Astrocyte of the spinal cord (primary cell): ENCODE results near the gene CRB1.

Source experiments
- DNase-seq: peaks from one replicate; pipeline ENCODE4 v3.0.0; 2011; ENCODE audit warnings: low read depth, low spot score
- H3K4me3 ChIP-seq: 2 replicates; pipeline ENCODE4 v1.5.1; 2011; ENCODE audit warnings: low read depth, mild to moderate bottlenecking, low read length, moderate library complexity
- CTCF ChIP-seq: IDR thresholded peaks from 2 replicates; pipeline ENCODE4 v1.5.1; 2012; ENCODE audit warnings: low read depth, mild to moderate bottlenecking, low read length, inconsistent platforms
- in situ Hi-C: cut with HindIII; loops from 2 replicates; pipeline ENCODE4 v1.10.0; 2017; ENCODE audit warnings: low sequenced_read_pairs

CRB1 gene

DNA sequence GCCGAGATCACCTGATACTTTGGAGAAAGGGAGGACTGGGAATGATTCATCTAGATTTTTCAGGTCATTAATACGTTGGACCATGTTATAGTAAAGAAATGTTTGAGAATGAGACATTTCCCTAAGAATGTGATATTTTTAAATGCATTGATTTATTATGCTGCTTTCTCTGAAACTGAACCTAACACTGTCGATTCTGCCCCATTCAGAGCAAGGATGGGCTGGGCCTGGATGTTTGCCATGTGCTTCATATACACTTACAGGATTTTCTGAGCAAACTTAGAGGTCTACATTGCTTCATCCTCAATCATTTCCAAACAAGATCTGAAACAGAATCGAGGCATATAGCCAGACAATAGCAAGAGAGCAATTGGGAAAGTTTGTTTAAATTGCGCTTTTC is 183.3 kb downstream of the CRB1 start:
- in situ Hi-C loops, result no loop called here
- H3K4me3 ChIP-seq, result no peak overlapping the region
- TF ChIP-seq CTCF, result no peak
- no peak for DNase-seq

- no peak for DNase-seq
- no peak for TF ChIP-seq CTCF
- in situ Hi-C loops, result no loop called here
- no peak overlapping the region for H3K4me3 ChIP-seq
Measured at GRCh38 chr1:197453376-197454058, 185.5 kb downstream of the CRB1 start.

DNA sequence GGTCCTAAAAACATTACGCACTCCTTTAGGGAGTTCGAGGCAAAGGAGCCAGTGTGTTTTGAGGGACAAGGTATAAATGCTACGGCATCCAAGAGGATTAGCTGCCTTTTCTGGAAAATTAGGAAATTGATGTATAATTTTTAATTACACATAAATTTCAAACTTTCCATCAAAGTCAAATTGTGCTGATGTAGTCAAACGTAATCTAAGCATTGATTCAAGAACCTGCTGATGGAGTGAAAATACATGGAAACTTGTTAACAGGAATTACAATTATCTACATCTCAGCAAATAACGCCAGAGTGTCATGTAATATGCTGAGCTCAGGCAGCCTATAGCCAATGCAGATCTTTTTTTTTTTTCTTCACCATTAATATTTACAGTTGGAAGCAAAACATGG is 194.5 kb downstream of the CRB1 start:
- DNase-seq, result no peak
- in situ Hi-C loops, result no loop called here
- H3K4me3 ChIP-seq, result no peak overlapping the region
- no peak for TF ChIP-seq CTCF

DNA sequence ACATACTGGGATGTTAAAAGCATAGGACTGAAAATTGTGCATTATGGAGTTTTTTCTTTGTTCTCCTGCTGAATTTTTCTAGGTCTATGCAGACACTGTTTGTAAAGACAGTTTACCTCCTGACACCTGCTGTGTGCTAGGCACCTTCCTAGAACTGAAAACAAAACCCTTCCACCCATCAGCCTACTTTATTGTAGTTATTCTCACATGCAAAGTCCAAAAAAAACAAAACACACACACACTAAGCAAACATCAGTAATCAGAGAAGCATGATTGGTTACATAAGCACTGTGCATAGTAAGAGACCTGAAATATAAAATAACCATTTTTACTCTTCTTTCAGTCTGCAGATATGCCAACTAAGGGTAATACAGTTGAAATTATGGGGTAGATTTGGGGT is 195.1 kb downstream of the CRB1 start:
- in situ Hi-C loops, result no loop called here
- H3K4me3 ChIP-seq, result no peak overlapping the region
- TF ChIP-seq CTCF, result no peak
- DNase-seq, result no peak

DNA sequence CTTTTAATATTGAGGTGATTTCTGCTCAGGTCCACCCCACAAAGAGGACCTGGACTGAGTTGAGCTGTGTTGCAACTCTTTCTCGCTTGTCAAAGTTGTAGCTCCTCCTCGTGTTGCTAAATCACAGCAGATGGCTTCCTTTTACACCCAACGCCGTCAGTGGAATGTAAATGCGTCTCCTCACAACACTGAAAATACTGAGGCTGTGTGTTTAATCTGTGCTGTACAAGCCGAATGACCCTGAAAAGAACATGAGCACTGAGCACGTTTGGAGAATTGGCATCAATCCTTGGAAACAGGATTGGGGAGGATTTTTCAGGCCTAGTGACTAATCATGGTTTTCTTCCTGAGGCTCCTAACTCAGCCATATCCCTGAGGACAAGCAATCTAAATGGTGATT is 196.0 kb downstream of the CRB1 start:
- no peak for TF ChIP-seq CTCF
- in situ Hi-C loops, result no loop called here
- no peak overlapping the region for H3K4me3 ChIP-seq
- DNase-seq, result peak; percentile 83

GRCh38 chr1:197465528-197466327 is 197.7 kb downstream of the CRB1 start:
- no peak for TF ChIP-seq CTCF
- H3K4me3 ChIP-seq, result no peak overlapping the region
- in situ Hi-C loops, result no loop called here
- DNase-seq, result no peak
